ENCODE results near the gene TOM1.

TOM1 gene

DNA sequence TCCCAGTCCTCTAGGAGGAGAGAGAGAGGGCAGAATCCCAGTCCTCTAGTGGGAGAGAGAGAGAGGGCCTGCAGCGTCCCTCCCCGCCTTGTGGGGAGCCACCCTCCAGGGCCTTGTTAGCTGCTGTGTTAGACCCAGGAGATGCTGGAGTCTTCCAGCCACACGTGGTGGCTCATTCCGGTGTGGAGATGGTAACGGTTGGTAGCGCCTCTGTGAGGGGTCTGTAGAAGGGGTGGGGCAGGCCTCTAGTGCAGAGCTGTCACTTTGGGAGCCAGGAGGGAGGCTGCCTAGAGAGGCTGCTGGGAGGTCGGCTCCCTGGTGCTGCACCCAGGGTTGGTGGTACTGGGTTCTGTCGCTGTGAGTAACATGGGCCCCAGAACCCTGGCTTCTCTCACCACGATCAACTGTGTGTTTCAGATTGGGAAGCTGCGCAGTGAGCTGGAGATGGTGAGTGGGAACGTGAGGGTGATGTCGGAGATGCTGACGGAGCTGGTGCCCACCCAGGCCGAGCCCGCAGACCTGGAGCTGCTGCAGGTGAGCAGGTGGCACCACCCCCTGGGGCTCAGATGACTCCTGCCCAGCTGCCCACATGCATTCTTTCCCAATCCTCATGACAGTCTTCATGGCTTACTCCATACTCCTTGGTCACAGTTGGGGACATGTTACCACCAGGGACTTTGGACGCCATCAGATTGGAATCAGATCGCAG, 27.3 kb downstream of the TOM1 start:
- Histone ChIP-seq H3K9me3 (ENCODE audit: insufficient read depth, low read depth, low read length) (no peaks in the 10 kb centered on the region), H3K4ac (ENCODE audit: low read depth, low read length) (no peak overlapping the region), H2AK5ac (ENCODE audit: low read length) (no peak overlapping the region), H3K4me2 (ENCODE audit: low read length) (no peak overlapping the region), H3K27ac (ENCODE audit: low read depth, low read length) (no peak overlapping the region), H3K9ac (ENCODE audit: low read length) (no peak overlapping the region), H2BK12ac (ENCODE audit: low read length) (no peak overlapping the region), H3K18ac (ENCODE audit: low read length) (no peak overlapping the region), H2AFZ (ENCODE audit: insufficient read depth, low read length, poor library complexity) (no peak overlapping the region), H3K4me1 (ENCODE audit: control insufficient read depth in 1 of 2, insufficient read depth in 2 of 2, low read length in 2 of 2) (peaks cover 4% of the 10 kb centered on the region in 2 experiments), H3K23ac (ENCODE audit: low read length) (no peak overlapping the region), H3K36me3 (ENCODE audit: control insufficient read depth in 1 of 2, insufficient read depth in 2 of 2, low read length in 2 of 2) (peaks cover 55 to 63% of the 10 kb centered on the region in 2 experiments), H2BK120ac (ENCODE audit: insufficient read depth, low read length, poor library complexity) (no peak overlapping the region), H4K12ac (ENCODE audit: low read depth, low read length) (no peak overlapping the region), H3K79me1 (ENCODE audit: low read length) (no peaks in the 10 kb centered on the region), H2BK5ac (ENCODE audit: low read depth, low read length, poor library complexity) (no peak overlapping the region), H4K91ac (ENCODE audit: low read depth, low read length) (no peak overlapping the region), H3K14ac (ENCODE audit: low read length) (no peak overlapping the region), H3K27me3 (ENCODE audit: insufficient read depth, low read length) (no peaks in the 10 kb centered on the region), H3K79me2 (ENCODE audit: control insufficient read depth, insufficient read depth, low read length, poor library complexity) (no peaks in the 10 kb centered on the region), H4K8ac (ENCODE audit: low read depth, low read length) (no peak overlapping the region), H3K4me3 (ENCODE audit: low read depth, low read length) (no peak overlapping the region)
- no CpG with 5 or more reads among the region's 17 CpGs for WGBS (ENCODE audit: extremely low coverage, insufficient coverage, insufficient read length)
- no peak for DNase-seq

DNA sequence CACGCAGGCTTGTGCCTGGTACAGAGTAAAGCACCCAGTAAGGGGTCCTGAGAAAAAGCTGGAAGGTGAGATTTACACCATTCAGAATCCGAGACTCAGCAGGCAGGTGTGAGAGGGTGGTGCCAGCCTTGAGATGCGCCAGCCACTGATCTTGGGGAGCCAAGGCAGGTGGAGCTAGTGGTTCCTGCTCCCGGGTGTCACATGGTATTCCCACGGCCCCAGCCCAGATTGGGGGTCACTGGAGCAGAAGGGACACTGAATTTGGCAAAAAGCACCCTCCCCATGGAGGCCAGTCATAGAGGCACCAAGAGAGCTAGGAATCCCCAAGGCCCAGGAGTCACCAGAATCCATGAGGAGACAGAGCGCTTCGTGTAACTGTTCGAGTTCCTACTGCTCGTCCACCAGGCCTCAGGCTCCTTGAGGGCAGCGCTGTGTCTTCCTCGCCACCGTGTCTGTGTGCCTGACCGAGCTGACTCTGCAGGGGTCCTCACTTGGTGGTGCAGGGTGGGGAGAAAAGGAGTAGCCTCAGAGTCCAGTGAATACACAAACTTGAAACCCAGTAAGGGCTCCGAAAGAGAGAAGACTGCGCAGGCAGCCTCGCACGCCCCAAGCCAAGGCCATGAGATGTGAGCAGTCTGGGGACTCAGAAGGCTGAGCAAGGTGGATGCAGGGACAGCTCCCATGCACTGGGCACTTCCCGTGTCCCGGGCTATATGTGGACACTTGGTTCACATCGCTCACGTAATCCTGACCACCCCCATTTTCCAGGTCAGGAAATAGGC, 28.2 kb downstream of the TOM1 start:
- Histone ChIP-seq H4K8ac (ENCODE audit: low read depth, low read length) (no peak overlapping the region), H4K91ac (ENCODE audit: low read depth, low read length) (no peak overlapping the region), H3K27me3 (ENCODE audit: insufficient read depth, low read length) (no peaks in the 10 kb centered on the region), H3K23ac (ENCODE audit: low read length) (no peak overlapping the region), H3K27ac (ENCODE audit: low read depth, low read length) (no peak overlapping the region), H4K12ac (ENCODE audit: low read depth, low read length) (no peak overlapping the region), H3K79me1 (ENCODE audit: low read length) (no peaks in the 10 kb centered on the region), H3K9ac (ENCODE audit: low read length) (no peak overlapping the region), H3K14ac (ENCODE audit: low read length) (no peak overlapping the region), H2BK120ac (ENCODE audit: insufficient read depth, low read length, poor library complexity) (no peak overlapping the region), H3K4me1 (ENCODE audit: control insufficient read depth in 1 of 2, insufficient read depth in 2 of 2, low read length in 2 of 2) (peaks cover 4% of the 10 kb centered on the region in 2 experiments), H2BK12ac (ENCODE audit: low read length) (no peak overlapping the region), H3K4ac (ENCODE audit: low read depth, low read length) (no peak overlapping the region), H3K79me2 (ENCODE audit: control insufficient read depth, insufficient read depth, low read length, poor library complexity) (no peaks in the 10 kb centered on the region), H2BK5ac (ENCODE audit: low read depth, low read length, poor library complexity) (no peak overlapping the region), H3K4me3 (ENCODE audit: low read depth, low read length) (no peak overlapping the region), H3K4me2 (ENCODE audit: low read length) (no peak overlapping the region), H3K18ac (ENCODE audit: low read length) (no peak overlapping the region), H3K9me3 (ENCODE audit: insufficient read depth, low read depth, low read length) (no peaks in the 10 kb centered on the region), H2AK5ac (ENCODE audit: low read length) (no peak overlapping the region), H3K36me3 (ENCODE audit: control insufficient read depth in 1 of 2, insufficient read depth in 2 of 2, low read length in 2 of 2) (peaks cover 52 to 61% of the 10 kb centered on the region in 2 experiments), H2AFZ (ENCODE audit: insufficient read depth, low read length, poor library complexity) (no peak overlapping the region)
- WGBS (ENCODE audit: extremely low coverage, insufficient coverage, insufficient read length), result no CpG with 5 or more reads among the region's 21 CpGs
- no peak for DNase-seq

DNA sequence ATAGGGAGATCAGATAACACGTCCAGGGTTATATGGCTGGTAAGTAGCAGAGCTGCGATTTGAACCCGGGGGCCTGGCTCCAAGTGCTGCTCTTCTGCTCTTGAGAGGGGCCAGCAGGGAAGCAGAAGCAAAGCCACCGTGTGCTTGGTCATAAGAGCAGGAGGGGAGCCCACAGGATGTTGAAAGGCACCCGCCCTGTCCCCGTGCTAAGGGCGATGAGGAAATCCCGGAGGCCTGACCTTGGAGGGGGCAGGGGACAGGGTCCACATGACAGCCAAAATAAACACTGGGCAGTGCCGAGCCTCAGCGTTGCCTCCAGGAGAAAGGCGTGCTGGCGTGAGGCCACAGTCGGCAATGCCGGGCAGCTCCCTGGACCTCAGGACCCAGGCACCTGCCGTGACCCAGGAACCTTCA, 28.8 kb downstream of the TOM1 start:
- Histone ChIP-seq H3K27ac (ENCODE audit: low read depth, low read length) (no peak overlapping the region), H4K8ac (ENCODE audit: low read depth, low read length) (no peak overlapping the region), H2AK5ac (ENCODE audit: low read length) (no peak overlapping the region), H3K9ac (ENCODE audit: low read length) (no peak overlapping the region), H3K36me3 (ENCODE audit: control insufficient read depth in 1 of 2, insufficient read depth in 2 of 2, low read length in 2 of 2) (peaks cover 51 to 62% of the 10 kb centered on the region in 2 experiments), H2AFZ (ENCODE audit: insufficient read depth, low read length, poor library complexity) (no peak overlapping the region), H3K79me1 (ENCODE audit: low read length) (no peaks in the 10 kb centered on the region), H3K23ac (ENCODE audit: low read length) (no peak overlapping the region), H3K79me2 (ENCODE audit: control insufficient read depth, insufficient read depth, low read length, poor library complexity) (no peaks in the 10 kb centered on the region), H3K14ac (ENCODE audit: low read length) (no peak overlapping the region), H3K18ac (ENCODE audit: low read length) (no peak overlapping the region), H3K4me3 (ENCODE audit: low read depth, low read length) (no peak overlapping the region), H3K27me3 (ENCODE audit: insufficient read depth, low read length) (no peaks in the 10 kb centered on the region), H2BK120ac (ENCODE audit: insufficient read depth, low read length, poor library complexity) (no peak overlapping the region), H3K4me1 (ENCODE audit: control insufficient read depth in 1 of 2, insufficient read depth in 2 of 2, low read length in 2 of 2) (peaks cover 4% of the 10 kb centered on the region in 2 experiments), H3K4me2 (ENCODE audit: low read length) (no peak overlapping the region), H3K9me3 (ENCODE audit: insufficient read depth, low read depth, low read length) (no peaks in the 10 kb centered on the region), H3K4ac (ENCODE audit: low read depth, low read length) (no peak overlapping the region), H2BK12ac (ENCODE audit: low read length) (no peak overlapping the region), H4K12ac (ENCODE audit: low read depth, low read length) (no peak overlapping the region), H4K91ac (ENCODE audit: low read depth, low read length) (no peak overlapping the region), H2BK5ac (ENCODE audit: low read depth, low read length, poor library complexity) (no peak overlapping the region)
- peak in 1 of 2 donors; percentile 39 for DNase-seq
- WGBS (ENCODE audit: extremely low coverage, insufficient coverage, insufficient read length), result no CpG with 5 or more reads among the region's 15 CpGs

DNA sequence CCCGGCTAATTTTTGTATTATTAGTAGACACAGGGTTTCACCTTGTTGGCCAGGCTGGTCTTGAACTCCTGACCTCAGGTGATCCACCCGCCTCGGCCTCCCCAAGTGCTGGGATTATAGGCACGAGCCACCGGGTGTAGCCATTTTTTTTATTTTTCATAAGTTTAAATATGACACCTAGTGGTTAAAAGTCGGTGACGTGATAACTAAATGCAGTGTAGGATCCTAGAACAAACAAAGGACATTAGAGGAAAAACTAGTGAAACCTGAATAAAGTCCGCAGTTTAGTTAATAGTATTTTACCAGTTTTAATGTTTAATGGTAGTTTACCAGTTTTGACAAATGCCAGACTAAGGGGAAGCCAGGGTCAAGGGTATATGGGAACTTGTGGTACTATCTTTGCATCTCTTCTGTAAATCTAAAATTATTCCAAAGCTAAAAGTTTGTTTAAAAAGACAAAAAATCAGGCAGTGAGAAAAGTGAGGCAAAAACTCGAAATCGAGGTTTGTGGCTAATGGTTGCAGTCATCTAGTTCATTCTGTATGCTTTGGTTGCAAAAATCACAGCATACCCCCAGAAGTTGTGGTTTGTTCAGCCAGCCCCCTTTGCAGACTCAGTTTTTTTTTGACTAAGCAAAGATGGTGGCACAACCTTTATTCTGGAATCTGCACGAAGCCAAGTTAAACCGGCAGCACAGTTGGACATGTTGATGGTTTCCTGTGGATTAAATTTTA, 29.6 kb downstream of the TOM1 start:
- no peak overlapping the region for H2AK5ac ChIP-seq (ENCODE audit: low read length)
- no peak overlapping the region for H4K8ac ChIP-seq (ENCODE audit: low read depth, low read length)
- no peaks in the 10 kb centered on the region for H3K79me1 ChIP-seq (ENCODE audit: low read length)
- H2BK12ac ChIP-seq (ENCODE audit: low read length), result no peak overlapping the region
- H2BK120ac ChIP-seq (ENCODE audit: insufficient read depth, low read length, poor library complexity), result no peak overlapping the region
- no peak overlapping the region for H2AFZ ChIP-seq (ENCODE audit: insufficient read depth, low read length, poor library complexity)
- H3K36me3 ChIP-seq (ENCODE audit: control insufficient read depth in 1 of 2, insufficient read depth in 2 of 2, low read length in 2 of 2), result peaks cover 51 to 63% of the 10 kb centered on the region in 2 experiments
- no CpG with 5 or more reads among the region's 12 CpGs for WGBS (ENCODE audit: extremely low coverage, insufficient coverage, insufficient read length)
- H3K4me3 ChIP-seq (ENCODE audit: low read depth, low read length), result no peak overlapping the region
- H4K91ac ChIP-seq (ENCODE audit: low read depth, low read length), result no peak overlapping the region
- H3K9me3 ChIP-seq (ENCODE audit: insufficient read depth, low read depth, low read length), result no peaks in the 10 kb centered on the region
- H3K9ac ChIP-seq (ENCODE audit: low read length), result no peak overlapping the region
- no peak overlapping the region for H4K12ac ChIP-seq (ENCODE audit: low read depth, low read length)
- DNase-seq, result no peak
- peaks cover 4% of the 10 kb centered on the region in 2 experiments for H3K4me1 ChIP-seq (ENCODE audit: control insufficient read depth in 1 of 2, insufficient read depth in 2 of 2, low read length in 2 of 2)
- no peak overlapping the region for H3K18ac ChIP-seq (ENCODE audit: low read length)
- H3K4me2 ChIP-seq (ENCODE audit: low read length), result no peak overlapping the region
- H3K23ac ChIP-seq (ENCODE audit: low read length), result no peak overlapping the region
- no peaks in the 10 kb centered on the region for H3K27me3 ChIP-seq (ENCODE audit: insufficient read depth, low read length)
- H3K27ac ChIP-seq (ENCODE audit: low read depth, low read length), result no peak overlapping the region
- no peak overlapping the region for H3K14ac ChIP-seq (ENCODE audit: low read length)
- no peak overlapping the region for H2BK5ac ChIP-seq (ENCODE audit: low read depth, low read length, poor library complexity)
- H3K79me2 ChIP-seq (ENCODE audit: control insufficient read depth, insufficient read depth, low read length, poor library complexity), result no peaks in the 10 kb centered on the region
- no peak overlapping the region for H3K4ac ChIP-seq (ENCODE audit: low read depth, low read length)
